ENCODE results near the gene KIF21A.

Gene KIF21A

DNA sequence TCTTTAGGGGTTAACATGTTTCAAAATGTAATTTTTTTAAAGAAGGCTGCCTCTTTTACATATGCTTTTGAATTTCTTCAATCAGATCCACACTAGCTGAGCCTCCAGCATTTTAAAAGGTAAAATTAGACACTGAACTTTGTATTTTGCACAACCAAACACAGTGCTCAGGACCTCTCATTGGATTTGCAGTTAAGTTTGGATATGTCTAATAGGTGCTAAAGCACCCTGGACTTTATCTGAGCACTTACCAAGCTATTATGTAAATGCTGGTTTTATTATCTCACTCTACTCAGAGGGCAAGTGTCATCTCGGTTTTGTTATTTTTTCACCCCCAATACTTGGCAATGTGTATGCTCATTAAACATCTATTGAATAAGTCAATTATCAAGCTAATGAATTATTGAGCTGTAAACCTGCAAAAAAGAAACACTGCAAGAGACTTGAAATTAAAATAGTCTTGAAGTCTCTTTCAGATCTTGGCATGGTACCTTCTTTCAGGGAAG, 150.7 kb downstream of the KIF21A start:
- TF ChIP-seq EZH2 (optimal IDR thresholded peaks at IDR 0.05; ENCODE audit: low read depth, low read length) = no peak
- TF ChIP-seq, protein P1, sequence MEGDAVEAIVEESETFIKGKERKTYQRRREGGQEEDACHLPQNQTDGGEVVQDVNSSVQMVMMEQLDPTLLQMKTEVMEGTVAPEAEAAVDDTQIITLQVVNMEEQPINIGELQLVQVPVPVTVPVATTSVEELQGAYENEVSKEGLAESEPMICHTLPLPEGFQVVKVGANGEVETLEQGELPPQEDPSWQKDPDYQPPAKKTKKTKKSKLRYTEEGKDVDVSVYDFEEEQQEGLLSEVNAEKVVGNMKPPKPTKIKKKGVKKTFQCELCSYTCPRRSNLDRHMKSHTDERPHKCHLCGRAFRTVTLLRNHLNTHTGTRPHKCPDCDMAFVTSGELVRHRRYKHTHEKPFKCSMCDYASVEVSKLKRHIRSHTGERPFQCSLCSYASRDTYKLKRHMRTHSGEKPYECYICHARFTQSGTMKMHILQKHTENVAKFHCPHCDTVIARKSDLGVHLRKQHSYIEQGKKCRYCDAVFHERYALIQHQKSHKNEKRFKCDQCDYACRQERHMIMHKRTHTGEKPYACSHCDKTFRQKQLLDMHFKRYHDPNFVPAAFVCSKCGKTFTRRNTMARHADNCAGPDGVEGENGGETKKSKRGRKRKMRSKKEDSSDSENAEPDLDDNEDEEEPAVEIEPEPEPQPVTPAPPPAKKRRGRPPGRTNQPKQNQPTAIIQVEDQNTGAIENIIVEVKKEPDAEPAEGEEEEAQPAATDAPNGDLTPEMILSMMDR (IDR thresholded peaks at IDR 0.05; ENCODE audit: low read length) = no peak
- TF ChIP-seq EZH2phosphoT487 (IDR thresholded peaks at IDR 0.05; ENCODE audit: low read length) = no peak
- no peaks in the 10 kb centered on the region for H4K20me1 ChIP-seq (ENCODE audit: insufficient read depth, low read length)
- H3K4me3 ChIP-seq (ENCODE audit: low read length) = no peak overlapping the region
- DNase-seq = no peak
- H3K79me2 ChIP-seq (ENCODE audit: low read length) = no peaks in the 10 kb centered on the region
- no peaks in the 10 kb centered on the region for H3K27me3 ChIP-seq (replicated peaks; ENCODE audit: insufficient read depth, low read length)
- no peak overlapping the region for H3K4me2 ChIP-seq (ENCODE audit: low read depth, low read length)
- no peaks in the 10 kb centered on the region for H3K9me2 ChIP-seq (replicated peaks; ENCODE audit: insufficient read depth, low read length)
- H3K9me3 ChIP-seq (replicated peaks; ENCODE audit: insufficient read depth, low read length) = no peaks in the 10 kb centered on the region
- no peaks in the 10 kb centered on the region for H3K36me3 ChIP-seq (replicated peaks; ENCODE audit: insufficient read depth, low read length)
- no peaks in the 10 kb centered on the region for H3K4me1 ChIP-seq (ENCODE audit: low read length)
- H2AFZ ChIP-seq (ENCODE audit: low read length) = no peak overlapping the region
- no peak overlapping the region for H3K27ac ChIP-seq (ENCODE audit: low read length)
- H3F3A ChIP-seq (ENCODE audit: insufficient read depth, low read length) = no peaks in the 10 kb centered on the region
- no peak overlapping the region for H3K9ac ChIP-seq (ENCODE audit: low read length)

- no peak for DNase-seq
- Histone ChIP-seq H3K4me1 (ENCODE audit: low read length) (no peaks in the 10 kb centered on the region), H3K27ac (ENCODE audit: low read length) (no peak overlapping the region), H3K9me2 (replicated peaks; ENCODE audit: insufficient read depth, low read length) (no peaks in the 10 kb centered on the region), H3K4me3 (ENCODE audit: low read length) (no peak overlapping the region), H2AFZ (ENCODE audit: low read length) (no peak overlapping the region), H3K9me3 (replicated peaks; ENCODE audit: insufficient read depth, low read length) (no peaks in the 10 kb centered on the region), H3K9ac (ENCODE audit: low read length) (no peak overlapping the region), H3K4me2 (ENCODE audit: low read depth, low read length) (no peak overlapping the region), H3F3A (ENCODE audit: insufficient read depth, low read length) (no peaks in the 10 kb centered on the region), H3K27me3 (replicated peaks; ENCODE audit: insufficient read depth, low read length) (no peaks in the 10 kb centered on the region), H4K20me1 (ENCODE audit: insufficient read depth, low read length) (no peaks in the 10 kb centered on the region), H3K79me2 (ENCODE audit: low read length) (no peaks in the 10 kb centered on the region), H3K36me3 (replicated peaks; ENCODE audit: insufficient read depth, low read length) (no peaks in the 10 kb centered on the region)
- no peak for TF ChIP-seq EZH2 (optimal IDR thresholded peaks at IDR 0.05; ENCODE audit: low read depth, low read length)
- TF ChIP-seq, protein P1 (IDR thresholded peaks at IDR 0.05; ENCODE audit: low read length) = no peak
- TF ChIP-seq EZH2phosphoT487 (IDR thresholded peaks at IDR 0.05; ENCODE audit: low read length) = no peak
These were observed 155.1 kb downstream of the KIF21A start for GRCh38 chr12:39287817-39288216.

GRCh38 chr12:39287409-39287808, 155.5 kb downstream of the KIF21A start:
- no peaks in the 10 kb centered on the region for H3F3A ChIP-seq (ENCODE audit: insufficient read depth, low read length)
- no peak overlapping the region for H2AFZ ChIP-seq (ENCODE audit: low read length)
- TF ChIP-seq EZH2phosphoT487 (IDR thresholded peaks at IDR 0.05; ENCODE audit: low read length) (no peak), EZH2 (optimal IDR thresholded peaks at IDR 0.05; ENCODE audit: low read depth, low read length) (no peak)
- TF ChIP-seq, protein P1 (IDR thresholded peaks at IDR 0.05; ENCODE audit: low read length) = no peak
- no peaks in the 10 kb centered on the region for H4K20me1 ChIP-seq (ENCODE audit: insufficient read depth, low read length)
- H3K4me2 ChIP-seq (ENCODE audit: low read depth, low read length) = no peak overlapping the region
- H3K27me3 ChIP-seq (replicated peaks; ENCODE audit: insufficient read depth, low read length) = no peaks in the 10 kb centered on the region
- H3K4me1 ChIP-seq (ENCODE audit: low read length) = no peaks in the 10 kb centered on the region
- no peaks in the 10 kb centered on the region for H3K36me3 ChIP-seq (replicated peaks; ENCODE audit: insufficient read depth, low read length)
- no peak overlapping the region for H3K9ac ChIP-seq (ENCODE audit: low read length)
- H3K9me3 ChIP-seq (replicated peaks; ENCODE audit: insufficient read depth, low read length) = no peaks in the 10 kb centered on the region
- H3K9me2 ChIP-seq (replicated peaks; ENCODE audit: insufficient read depth, low read length) = no peaks in the 10 kb centered on the region
- no peak overlapping the region for H3K4me3 ChIP-seq (ENCODE audit: low read length)
- no peaks in the 10 kb centered on the region for H3K79me2 ChIP-seq (ENCODE audit: low read length)
- no peak for DNase-seq
- H3K27ac ChIP-seq (ENCODE audit: low read length) = no peak overlapping the region

Measured in MM.1S (cell line).